ENCODE measurements around the gene SCNN1A. TPM values are rescaled to one million over a fixed set of nuclear protein-coding genes. Genes with fewer than 3 reads are reported as not detected.

SCNN1A gene
- total RNA-seq, 1 donor from 2014 or later: 3.3 TPM

DNA sequence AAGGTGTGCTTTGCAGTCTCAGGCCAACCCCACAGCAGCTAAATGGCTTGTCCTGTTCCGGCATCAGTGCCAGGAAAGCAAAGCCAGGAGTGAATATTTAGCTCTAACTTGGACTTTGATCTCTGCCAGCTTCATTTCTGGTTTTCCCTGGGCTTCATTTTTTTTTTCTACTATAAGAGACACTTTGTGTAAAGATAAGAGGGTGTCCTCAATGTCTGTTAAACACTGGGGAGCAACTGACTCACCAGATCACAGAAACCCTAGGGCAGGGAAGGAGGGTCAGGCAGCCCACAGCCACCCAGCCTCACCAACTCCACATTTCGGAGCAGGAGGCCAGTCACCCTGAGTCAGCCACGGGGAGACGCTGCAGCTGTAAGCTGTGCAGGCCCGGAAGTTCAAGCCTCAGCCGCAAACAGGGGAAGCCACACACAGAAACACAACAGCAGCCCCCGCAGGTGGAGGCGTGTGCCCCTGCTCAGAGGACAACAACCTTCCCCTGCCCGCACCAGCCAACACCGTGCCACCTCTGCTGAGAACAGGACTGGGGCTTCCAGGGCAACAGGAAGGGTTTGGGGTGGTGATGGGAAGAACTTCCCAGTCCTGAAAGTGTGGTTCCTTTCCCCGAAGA lies 39.8 kb downstream of the SCNN1A start:
- DNase-seq (ENCODE audit: low spot score): no peak

DNA sequence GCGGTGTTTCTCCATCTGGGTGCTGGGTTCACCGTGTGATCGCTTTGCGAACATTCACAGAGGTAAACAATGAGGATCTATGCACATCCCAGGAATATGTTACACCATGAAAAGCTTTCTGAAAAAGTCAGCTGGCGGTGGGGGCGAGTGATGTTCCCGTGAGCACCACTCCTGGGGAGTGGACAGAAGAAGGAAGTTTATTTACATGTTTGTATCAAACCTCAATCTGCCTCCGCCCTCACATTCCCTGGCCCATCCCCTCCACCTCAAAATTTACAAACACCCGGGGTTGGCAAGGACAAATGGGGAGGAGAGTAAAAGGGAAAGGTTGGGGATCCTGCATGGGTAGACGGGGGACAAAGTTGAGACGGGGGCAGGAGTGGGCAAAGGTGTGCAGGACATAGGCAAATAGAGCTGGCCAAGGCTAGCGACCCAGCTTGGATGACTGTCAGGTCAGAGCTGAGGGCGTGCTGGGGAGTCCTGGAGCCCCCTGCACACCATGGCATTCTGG lies 40.4 kb downstream of the SCNN1A start:
- no peak for DNase-seq (ENCODE audit: low spot score)

DNA sequence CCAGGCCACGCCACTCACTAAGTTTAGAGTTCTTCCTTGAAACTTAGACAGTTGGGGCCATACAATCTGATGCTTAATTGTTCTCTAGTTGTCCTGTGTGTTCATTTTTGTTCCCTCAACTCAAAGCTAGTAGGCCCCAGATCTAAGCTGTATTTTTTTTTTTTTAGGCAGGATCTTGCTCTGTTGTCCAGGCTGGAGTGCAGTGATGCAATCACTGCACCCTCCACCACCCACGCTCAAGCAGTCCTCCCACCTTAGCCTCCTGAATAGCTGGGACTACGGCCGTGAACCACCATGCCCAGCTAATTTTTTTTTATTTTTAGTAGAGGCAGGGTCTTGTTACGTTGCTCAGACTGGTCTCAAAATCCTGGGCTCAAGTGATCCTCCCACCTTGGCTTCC lies 41.0 kb downstream of the SCNN1A start:
- DNase-seq (ENCODE audit: low spot score): no peak

DNA sequence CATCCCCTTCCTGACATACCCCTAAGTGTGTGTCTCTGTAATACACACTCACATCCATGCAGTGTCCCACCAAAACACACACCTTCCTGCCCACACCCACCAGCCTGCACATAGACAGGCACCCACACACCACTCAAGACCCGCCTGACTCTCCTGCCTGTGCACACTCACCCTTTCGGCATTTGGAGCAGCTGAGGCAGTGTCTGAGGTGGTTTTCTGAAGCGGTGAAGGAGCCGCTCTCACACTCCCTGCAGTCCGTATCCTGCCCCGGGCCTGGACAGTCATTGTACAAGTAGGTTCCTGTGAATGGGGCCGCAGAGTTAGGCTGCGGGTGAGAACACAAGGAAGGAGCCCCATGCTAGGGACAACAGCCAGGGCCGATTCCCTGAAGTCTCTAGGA lies 41.8 kb downstream of the SCNN1A start:
- DNase-seq (ENCODE audit: low spot score): no peak

DNA sequence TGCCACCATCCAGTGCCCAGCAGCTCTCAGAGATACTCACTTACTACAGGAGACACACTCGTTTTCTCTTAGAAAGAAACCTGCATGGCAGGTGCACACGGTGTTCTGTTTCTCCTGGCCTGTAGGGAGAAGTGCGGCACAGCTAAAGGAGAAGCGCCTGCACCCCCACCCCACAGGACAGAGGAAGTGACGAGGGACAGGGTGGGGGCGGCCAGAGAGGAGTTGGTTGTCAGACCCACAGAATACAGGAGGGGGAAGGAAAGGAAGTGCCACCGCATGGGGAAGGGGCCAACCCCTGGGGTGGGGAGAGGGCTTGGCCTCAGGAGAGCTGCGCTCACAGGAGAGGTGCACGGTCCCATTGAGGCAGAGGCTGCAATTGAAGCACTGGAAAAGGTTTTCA lies 42.3 kb downstream of the SCNN1A start:
- DNase-seq (ENCODE audit: low spot score): no peak

DNA sequence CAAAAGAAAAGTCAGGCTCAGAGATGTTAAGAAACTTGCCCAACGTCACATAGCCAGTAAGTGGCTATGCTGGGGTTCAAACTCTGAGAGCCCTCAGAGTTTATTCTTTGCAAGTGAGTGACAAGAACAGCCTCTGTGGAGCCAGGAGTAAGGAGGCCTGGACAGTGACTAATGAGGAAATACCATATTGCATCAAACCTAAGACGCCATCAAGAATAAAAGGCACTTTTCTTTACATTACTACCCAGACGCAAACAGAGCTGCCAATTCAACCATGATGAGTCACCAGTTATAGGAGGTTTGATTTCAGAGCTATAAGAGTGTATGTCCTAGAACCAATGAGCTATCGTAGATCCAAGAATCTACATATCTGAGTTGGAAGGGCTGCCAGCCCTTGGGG lies 42.9 kb downstream of the SCNN1A start:
- no peak for DNase-seq (ENCODE audit: low spot score)

DNA sequence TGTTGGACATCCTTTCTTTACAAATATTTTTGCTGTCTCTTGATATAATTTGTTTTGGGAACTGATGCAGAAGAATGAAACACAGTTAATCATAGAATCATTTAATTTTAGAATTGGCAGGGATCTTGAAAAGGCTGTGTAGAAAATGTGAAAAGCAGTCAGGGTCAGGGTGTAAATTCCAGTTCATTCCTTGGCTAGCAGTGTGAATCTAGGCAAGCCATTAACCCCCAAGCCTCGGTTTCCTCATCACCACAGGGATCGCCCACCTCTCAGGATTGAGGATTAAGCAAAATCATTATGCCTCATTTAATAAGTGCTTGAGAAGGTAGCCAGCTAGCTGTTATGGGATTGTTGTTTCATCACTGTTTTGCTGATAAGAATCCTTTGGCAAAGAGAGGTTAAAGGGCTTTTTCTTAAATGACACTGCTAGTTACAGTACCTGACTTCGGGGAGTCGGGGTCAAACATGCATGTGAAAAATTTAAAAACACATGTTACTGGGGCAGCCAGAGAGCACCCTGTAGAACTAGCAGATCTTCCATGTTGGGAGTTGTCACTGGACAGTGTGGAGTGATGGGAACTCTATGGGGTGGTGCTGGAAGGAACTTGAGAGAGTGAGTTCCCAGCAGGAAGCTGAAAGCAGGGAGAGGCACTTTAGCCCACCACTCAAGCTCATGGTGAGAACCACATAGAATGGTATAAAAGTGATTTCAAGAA lies 44.2 kb downstream of the SCNN1A start:
- no peak for DNase-seq (ENCODE audit: low spot score)

DNA sequence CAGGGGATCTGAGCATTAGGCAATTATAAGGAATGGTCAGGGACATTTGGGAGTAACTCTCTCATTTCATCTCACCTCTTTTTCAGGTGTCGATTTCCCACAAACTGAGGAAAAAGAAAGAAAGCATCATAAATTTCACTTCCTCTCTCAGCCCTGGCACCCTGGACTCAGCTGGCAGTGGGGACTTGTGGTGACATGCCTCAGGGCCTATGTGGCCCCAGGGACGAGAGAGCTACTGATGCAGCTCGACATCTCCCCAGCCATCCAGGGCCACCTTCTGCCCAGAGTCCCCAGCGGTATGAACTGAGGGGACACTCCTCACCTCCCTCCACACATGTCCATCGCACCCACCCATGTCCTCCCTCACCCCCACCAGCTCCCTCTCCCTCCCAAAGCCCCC lies 45.2 kb downstream of the SCNN1A start:
- no peak for DNase-seq (ENCODE audit: low spot score)

DNA sequence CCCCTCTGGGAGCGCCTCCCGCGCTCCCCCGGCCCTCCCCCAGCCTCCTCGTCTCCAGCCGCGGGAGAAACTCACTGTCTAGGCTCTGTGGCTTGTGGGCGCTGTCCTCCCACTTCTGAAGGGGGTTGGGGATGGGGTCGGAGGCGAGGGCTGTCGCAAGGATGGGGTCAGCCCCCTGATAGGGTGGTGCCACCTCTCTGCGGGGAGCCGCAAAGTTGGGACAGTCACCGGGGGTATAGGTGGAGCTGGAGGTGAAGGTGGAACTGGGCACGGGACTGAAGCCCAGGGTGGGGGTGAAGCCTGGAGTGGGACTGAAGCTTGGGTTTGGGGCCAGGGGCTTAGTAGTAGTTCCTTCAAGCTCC lies 45.7 kb downstream of the SCNN1A start:
- no peak for DNase-seq (ENCODE audit: low spot score)

DNA sequence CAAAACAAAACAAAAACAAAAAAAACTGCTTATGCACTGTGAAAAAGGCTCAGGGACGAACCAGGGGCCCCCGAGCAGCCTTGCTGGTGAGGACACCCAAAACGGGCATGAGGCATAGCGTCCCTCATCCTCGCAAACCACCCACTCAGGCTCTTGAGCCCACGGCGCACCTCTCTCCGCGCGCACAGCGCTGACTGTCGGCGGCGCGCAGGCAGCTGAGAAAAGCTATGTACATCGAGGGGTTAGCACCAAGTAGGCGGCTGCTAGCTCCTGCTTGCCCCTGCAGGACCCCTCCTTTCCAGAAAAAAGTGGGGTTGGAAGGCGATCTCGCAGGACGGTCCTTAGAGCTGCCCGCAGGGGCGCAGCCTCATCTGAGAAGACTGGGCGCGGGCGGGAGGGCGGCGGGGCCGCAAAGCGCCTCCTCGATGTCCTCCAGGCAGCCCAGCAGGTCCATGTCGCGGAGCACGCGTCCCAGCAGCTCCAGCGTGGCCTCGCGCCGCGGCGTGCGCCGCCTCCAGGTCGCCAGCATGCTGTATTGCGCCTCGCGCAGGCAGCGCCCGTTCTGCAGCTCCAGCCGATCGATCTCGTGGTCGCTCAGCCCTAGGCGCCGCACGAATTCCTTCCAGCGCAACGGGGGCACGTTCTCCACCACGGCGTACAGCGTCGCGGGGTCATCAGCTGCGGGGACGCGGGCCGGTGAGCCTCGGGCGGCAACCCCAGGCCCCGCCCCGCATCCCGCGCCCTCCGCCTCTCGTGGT lies 46.2 kb downstream of the SCNN1A start:
- no peak for DNase-seq (ENCODE audit: low spot score)

DNA sequence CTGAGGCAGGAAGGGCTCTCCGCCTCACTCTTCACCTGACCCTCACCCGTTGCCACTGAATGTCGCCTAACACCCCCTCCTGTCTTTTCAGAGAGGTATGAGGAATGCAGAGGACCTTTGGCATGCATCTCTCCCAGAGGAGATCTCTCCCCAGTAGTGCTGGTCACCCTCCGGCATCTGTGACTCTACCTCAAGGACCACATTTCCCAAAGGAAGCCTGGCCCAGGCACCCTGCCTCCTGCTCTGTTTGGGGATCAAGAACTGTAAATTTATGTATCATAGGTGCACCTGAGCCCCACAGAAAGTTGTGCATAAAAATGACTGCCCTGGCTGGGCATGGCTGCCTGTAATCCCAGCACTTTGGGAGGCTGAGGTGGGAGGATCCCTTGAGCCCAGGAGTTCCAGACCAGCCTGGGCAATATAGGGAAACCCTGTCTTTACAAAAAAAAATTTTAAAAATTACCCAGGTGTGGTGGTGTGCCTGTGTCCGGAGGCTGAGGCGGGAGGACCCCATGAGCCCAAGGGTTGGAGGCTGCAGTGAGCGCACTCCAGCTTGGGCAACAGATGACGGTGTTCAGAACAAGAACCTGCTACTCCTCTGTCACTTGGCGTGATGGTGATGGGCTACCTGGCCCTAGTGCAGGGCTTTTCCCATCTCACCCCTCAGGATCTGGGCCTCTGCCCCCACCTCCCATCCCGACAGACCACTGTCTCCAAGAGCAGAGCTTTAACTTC lies 47.2 kb downstream of the SCNN1A start:
- DNase-seq (ENCODE audit: low spot score): no peak

DNA sequence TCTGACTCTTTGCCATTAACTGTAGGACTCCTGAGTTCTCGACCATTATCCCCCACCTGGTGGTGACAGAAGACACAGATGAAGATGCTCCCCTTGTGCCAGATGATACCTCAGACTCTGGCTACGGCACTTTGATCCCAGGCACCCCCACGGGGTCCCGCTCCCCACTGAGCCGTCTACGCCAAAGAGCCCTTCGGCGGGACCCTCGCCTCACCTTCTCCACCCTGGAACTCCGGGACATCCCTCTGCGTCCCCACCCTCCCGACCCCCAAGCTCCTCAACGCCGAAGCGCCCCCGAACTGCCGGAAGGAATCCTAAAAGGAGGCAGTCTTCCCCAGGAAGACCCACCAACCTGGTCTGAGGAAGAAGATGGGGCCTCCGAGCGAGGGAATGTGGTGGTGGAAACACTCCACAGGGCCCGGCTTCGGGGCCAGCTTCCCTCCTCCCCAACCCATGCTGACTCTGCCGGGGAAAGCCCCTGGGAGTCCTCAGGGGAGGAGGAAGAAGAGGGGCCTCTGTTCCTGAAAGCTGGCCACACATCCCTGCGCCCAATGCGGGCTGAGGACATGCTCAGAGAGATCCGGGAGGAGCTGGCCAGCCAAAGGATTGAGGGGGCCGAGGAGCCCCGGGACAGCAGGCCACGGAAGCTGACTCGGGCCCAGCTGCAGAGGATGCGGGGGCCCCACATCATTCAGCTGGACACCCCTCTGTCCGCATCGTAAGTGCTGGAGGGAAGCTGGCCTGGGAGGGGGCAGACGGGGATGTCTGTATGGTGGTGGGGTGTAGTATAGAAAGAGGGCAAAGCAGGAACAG lies 47.9 kb downstream of the SCNN1A start:
- DNase-seq (ENCODE audit: low spot score): no peak

DNA sequence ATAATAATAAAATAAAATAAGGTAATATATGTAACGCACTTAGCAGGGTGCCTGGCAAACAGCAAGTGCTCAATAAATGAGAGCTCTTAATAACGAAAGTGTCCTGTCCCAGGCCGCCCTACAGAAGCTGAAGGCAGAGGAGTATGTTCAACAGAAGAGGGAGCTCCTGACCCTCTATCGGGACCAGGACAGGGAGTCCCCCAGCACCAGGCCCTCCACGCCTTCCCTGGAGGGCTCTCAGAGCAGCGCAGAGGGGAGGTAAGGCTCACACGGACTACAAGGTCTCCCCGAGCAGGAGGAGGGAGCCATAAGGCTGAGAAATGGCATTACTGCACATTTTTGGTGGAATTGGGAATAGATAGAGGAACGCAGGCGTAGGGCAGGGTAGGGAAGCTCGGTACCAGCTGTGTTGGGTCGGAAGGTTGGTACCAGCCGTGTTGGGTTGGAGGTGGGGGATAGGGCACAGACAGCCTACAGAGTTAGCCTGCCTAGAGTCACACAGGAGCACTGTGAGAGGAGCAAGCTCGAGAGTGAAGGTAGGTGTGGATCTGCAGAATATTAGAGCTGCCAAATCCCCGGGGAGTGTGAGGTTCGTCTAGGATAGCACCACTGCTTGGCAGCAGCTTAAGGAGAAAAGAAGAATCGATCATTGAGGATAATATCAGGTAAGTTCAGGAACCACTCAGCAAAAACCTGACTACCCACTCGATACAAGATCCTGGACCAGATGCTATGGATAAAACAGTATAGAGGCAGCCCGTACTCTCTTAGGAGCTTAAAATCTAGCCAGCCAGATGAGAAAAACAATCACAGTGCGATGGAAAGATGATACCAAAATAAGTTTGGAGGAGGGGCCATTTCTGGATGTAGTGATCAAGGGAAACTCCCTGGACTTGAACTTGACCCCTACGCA lies 48.8 kb downstream of the SCNN1A start:
- DNase-seq (ENCODE audit: low spot score): no peak

DNA sequence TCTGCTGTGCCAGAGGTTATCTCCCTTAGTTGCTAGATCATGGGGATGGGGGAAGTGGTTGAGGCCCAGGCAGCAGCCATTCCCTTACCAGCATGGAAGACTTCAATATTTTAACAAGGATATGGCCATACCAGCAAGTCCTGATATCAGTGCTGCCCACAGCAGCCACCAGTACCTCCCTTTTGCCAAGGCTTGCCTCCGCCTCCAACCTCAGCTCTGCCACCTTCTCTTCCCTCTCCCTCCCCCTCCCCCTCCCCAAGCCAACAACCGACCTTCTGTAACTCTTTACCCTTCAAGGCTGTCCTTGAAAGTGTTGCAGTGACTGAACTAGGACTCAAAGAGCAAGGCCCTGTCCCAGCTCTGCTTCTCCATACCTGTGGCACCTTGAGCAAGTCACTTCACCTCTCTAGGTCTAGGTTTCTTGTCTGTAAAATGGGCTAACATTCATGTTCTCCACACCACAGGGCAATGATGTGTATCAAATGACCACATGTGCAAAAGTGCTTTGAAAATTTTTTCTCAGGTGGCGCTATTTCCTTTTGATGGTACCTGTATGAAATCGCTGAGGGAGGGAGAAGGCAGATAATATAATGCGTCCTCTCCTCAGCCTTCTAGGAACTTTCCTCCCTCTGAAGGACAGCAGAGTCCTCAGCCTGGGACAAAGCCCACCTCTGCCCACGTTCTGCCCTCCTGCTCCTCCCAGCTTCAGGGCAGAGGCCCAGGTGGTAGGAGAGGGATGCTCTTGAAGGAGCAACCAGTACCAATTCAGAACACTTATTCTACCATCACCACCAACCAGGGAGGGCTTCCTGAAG lies 50.2 kb downstream of the SCNN1A start:
- no peak for DNase-seq (ENCODE audit: low spot score)

DNA sequence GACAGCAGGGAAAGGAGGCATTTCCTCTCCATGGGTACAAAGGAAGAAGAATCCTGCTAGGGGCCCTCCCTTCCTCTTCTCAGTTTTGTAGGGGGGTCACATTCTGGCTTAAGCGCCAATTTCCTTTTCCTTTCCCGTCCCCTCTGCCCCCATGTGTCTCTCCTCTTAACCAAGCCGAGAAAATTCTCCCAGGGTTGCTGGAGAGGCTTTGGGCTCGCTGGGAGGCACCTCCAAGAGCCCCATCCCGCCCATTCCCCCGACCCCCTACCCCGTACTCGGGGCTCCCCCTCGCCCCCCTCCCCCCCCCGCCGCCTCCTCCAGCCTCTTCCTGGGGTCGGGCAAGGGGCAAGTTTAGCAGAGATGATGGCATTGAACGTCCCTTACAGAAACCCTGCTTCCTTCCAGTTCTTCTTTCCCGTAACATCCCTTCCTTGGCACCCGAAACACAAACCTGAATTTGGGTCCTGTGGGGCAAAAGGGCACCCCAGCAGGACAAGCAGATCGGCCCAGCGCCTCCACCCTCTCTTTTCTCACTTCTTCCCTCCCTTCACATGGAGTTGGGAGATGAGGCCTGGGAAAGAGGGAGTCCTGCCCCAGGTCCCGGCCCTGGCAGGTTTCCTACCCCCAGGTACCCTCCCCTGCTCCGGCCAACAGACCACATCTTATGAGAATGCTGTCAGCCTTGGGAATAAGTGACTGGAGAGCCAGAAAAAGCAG lies 51.2 kb downstream of the SCNN1A start:
- no peak for DNase-seq (ENCODE audit: low spot score)

DNA sequence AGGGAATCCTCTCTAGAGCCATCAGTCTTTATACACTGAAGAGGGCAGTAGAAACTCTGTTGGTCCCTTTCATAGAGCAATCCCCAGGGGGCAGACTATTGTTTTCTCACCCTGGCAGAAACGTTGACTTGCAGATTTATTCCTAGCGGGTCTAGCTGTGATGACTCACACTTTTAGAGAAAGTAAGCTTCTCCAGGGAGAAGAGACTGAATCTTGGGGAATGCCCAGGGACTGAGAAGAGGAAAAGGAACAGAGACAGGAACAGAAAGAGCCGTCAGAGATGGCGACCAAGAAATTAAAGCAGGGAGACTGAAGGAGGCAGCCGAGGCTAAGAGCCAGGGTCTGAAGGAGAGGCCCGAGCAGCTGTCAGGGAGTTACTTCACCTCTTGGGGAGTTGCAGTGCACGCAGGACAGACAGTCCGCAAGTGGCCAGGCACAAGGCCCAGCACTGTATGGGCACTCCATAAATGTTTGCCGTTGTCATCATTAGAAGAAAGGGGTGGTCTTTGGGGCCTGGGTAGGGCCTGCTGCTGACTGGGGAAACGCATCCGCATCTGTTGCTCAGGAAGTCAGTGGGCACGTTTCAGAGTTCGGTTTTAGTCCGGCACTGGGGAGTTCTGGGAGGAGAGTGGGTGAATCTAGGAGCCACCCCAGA lies 51.9 kb downstream of the SCNN1A start:
- DNase-seq (ENCODE audit: low spot score): no peak

DNA sequence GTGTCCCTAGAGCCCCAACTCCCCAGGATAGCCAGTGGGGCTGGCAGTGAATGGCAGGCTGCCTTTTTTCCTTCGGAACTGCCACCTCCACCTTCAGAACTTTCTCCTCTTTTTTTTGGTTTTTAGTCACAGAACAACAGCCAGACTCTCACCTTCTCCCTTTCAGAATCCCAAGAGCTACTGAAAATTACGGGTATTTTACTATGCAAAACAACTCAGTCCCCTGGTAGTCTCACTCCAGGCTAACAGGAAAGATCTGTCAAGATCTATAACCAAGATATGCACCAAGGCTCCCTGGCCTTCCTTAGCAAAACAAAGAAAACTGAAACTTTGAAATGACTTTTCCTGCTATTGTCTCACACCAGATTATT lies 52.4 kb downstream of the SCNN1A start:
- no peak for DNase-seq (ENCODE audit: low spot score)

DNA sequence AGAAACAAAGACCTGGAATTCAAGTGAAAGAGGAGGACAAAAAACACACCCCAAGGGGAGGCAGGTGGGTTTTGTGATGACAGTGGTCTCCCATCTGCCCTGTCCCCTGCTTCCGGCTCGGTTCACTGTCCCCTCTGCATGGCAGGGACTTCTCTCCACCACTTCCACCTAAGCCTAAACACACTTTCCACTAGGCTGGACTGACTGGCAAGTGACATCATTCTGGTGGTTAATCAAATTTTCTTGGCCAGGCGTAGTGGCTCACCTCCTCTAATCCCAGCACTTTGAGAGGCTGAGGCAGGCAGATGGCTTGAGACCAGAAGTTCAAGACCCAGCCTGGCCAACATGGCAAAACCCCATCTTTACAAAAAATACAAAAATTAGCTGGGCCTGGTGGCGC lies 53.0 kb downstream of the SCNN1A start:
- no peak for DNase-seq (ENCODE audit: low spot score)

All from mesenteric fat pad (tissue), 1 donor.